GM21367 (cell line): ENCODE measurements around the gene ROM1.
"Not testable (repeated sequence)": the region's sequence is repeated elsewhere in the genome, so short reads cannot be mapped to it uniquely, and the experiment has no call there.

Experiments
- ATAC-seq: cut with Tn5 transposase; IDR thresholded peaks from one replicate; pipeline ENCODE4 v1.9.1; 2021; ENCODE audit not compliant: unreplicated experiment

ROM1 gene

DNA sequence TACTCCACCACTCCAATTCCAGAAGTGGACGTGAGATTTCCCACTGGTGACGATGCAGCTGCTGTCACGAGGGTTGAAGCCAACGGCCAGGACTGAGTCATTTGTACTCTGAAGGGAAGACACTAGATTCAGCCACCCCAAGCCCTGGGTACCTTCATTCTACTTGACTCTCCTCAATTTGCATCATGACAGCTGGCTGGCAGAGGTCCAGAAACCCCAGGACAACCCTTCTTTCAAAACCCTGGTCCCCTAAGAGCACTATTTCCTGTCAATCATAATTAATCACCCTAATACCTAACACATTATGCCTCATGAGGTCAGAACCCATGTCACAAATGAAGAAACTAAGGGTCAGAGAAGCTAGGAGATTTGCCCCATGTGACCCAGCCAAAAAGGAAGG lies 5.3 kb upstream of the ROM1 start:
- ATAC-seq: no peak

GRCh38 chr11:62608776-62609175 lies 4.3 kb upstream of the ROM1 start:
- no peak for ATAC-seq

DNA sequence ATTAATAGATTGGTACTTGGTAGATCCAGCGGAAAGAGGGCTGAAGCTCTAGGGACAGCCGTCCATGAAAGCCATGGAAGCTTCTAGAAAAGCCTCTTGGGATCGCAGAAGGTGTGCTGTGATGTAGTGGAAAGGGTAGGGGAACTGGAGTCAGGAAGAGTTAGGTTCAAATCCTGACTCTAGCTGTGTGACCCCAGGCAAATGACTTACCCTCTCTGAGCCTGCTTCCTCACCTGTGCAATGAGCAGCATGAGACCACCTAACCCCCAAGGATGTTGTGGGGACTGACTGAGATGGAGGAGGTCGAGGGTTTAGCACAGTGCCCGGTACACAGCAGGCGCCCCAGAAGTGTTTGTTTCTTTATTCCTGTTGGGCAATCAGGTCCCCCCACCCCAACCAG lies 2.7 kb upstream of the ROM1 start:
- ATAC-seq: no peak

GRCh38 chr11:62610814-62611704 lies 2.0 kb upstream of the ROM1 start:
- no peak for ATAC-seq

DNA sequence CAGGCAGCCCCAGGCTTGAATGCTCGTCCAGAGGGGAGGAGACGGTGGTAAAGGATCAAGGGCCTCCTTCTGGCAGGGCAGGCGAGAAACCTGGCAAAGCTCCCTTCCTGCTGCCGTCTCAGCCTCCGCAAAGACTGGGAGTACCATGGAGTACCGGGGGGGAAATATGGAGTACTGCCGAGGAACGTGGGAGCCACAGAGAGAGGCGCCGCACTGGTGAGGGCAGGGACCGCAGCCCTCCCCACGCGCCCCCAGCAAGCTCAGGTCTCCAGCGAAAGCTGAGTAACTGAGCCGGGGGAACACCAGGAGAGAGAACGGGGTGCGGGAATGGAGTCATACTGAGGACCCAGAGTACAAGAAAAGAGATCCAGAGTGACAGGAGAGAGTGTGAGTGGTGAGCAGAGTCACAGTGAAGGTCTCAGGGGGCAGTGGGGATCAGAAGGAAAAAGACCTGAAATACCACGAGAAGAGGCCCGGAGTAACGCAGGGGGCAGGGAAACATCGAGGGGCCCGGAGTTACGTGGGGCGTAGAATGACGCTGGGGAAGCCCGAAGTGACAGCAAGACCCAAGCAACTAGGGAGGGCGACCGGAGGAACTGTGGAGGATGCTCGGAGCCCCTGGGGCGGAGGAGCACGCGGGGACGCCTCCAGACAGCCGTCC lies 1.2 kb upstream of the ROM1 start:
- ATAC-seq: peak; percentile 13

GRCh38 chr11:62613291-62613778 lies 278 bp downstream of the ROM1 start:
- no peak for ATAC-seq

DNA sequence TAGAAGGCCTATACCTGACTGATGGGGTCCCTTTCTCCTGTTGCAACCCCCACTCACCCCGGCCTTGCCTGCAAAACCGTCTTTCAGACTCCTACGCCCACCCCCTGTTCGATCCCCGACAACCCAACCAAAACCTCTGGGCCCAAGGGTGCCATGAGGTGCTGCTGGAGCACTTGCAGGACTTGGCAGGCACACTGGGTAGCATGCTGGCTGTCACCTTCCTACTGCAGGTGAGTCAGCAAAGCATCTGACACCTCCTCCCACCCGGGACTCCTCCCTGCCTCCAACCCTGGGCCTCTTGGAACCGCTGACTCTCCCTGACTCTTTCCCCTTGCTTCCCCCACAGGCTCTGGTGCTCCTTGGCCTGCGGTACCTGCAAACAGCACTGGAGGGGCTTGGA lies 1.2 kb downstream of the ROM1 start:
- no peak for ATAC-seq

DNA sequence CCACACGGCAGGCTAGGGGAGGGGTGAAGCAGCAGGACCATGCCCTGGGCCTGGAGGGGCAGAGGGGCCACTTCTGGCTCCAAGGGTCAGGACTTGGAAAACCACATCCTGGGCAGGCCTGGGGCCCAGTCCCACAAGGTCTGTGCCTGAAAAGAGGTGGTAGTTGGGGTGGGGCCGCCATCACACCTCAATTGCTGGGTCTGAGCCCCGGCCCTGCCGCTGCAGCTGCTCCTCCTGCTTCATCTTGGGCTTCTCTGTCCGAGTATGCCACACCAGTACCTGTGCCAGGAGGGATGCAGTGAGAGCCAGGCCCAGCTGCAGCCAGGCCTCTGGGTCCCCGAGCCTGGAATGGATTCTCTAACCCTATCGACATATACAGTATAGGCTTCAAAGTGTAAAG lies 2.5 kb downstream of the ROM1 start:
- ATAC-seq: no peak

DNA sequence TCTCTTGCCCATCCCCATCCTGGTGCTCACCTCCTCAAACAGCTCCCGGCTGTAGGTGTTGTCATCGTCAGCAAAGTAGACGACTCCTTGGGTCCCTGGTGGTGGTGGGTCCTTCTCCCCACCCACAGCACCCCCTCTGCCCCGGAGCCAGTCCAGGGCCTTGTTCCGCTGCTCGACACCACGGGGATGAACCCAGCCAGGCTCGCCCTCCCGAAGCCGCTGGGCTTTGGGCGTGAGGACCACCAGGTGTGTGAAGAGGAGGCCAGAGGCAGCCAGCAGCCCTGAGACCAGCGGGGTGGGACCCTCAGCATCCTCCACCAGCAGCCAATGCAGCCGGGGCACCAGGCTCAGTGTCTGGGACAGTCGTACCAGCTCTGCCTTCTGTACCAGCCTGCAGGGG lies 3.9 kb downstream of the ROM1 start:
- ATAC-seq: not testable (repeated sequence)

DNA sequence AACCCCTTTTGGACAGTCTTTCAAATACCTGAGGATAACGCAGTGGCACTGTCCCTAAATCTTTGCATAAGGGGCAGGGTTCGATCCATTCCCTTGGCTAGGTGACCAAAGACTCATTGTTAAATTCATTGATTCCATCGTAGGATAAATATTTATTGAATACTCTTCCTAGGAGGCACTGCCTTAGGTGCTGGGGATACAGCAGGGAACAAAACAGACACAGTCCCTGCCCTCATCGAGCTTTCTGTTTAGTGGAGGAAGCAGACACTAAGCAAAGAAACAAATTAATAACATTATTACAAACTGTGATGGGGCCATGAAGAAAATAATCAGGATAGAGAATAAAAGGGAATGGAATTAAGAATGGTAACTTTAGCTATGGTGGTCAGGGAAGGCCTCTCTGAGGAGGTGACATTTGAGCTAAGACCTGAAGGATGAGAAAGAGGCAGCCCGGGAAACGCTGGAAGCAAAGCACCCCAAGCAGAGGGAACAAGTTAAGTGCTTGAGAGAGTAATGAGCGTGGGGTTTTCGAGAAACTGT lies 8.0 kb downstream of the ROM1 start:
- ATAC-seq: no peak

GRCh38 chr11:62621567-62622470 lies 8.8 kb downstream of the ROM1 start, which contains the start of gene B3GAT3:
Gene B3GAT3, minus strand, starts transcription at chr11:62621986. Its CDS starts 39 bp downstream, at chr11:62621947.
- peak; percentile 84 for ATAC-seq

DNA sequence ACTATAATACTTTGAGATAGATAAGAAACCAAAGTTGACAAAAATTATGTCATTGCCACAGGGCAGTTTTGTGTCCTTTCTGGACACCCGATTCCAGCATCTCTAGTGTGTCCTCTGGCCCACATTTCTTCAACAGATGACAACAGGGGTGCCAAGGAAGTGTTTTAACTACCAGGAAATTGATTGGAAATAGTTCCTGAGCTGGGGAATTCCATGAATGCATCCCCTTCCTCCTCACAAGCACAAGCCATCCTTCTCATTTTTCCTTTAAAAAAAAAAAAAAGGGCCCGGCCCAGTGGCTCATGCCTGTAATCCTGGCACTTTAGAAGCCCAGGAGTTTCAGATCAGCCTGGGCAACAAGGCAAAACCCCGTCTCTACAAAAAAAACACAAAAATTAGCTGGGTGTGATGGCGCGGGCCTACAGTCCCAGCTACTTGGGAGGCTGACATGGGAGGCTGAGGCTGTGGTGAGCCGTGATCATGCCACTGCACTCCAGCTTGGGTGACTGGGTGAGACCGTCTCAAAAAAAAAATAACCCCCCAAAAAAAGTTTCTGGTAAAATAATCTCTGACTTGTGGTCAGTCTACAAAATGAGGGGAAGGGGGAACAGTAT lies 9.5 kb downstream of the ROM1 start:
- no peak for ATAC-seq

DNA sequence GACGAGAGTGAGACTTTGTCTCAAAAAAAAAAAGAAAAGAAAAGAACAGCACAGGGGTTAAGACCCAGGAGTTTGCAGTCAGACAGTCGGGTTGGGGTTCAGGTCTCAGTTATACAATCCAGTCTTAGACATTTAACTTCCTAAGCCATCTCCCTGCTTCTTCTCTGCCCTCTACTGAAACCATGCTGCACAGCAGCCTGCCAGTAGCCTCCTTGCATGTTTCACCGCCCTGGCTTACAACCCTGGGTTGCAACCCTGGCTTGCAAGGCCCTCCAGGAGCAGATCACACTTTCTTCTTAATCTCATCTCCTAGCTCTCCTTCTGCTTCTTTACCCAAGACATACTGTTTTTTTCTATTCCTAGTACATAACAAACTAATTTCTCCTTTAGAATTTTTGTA lies 14.7 kb downstream of the ROM1 start:
- no peak for ATAC-seq

DNA sequence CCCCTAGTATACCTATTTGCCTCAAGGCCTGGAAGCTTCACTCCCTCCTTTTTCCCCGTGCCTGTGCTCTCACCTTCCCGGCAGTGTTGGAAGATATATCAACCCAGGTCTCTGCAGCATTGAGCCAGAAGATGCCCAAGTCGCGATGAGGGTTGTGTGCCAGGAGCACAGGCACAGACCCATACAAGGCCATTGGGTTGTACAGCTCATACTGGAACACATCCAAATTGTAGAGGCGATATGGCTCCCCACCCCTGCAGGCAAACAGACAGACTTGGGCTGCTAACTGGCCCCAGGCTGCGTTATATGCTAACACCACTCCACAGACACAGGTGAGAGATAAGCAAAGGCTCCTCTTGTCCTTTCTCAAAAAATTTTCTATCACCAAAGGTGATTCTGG lies 19.4 kb downstream of the ROM1 start:
- no peak for ATAC-seq

- no peak for ATAC-seq
These were observed 31.2 kb downstream of the ROM1 start for GRCh38 chr11:62644220-62644619.

GRCh38 chr11:62645671-62645945 lies 32.6 kb downstream of the ROM1 start:
- no peak for ATAC-seq

DNA sequence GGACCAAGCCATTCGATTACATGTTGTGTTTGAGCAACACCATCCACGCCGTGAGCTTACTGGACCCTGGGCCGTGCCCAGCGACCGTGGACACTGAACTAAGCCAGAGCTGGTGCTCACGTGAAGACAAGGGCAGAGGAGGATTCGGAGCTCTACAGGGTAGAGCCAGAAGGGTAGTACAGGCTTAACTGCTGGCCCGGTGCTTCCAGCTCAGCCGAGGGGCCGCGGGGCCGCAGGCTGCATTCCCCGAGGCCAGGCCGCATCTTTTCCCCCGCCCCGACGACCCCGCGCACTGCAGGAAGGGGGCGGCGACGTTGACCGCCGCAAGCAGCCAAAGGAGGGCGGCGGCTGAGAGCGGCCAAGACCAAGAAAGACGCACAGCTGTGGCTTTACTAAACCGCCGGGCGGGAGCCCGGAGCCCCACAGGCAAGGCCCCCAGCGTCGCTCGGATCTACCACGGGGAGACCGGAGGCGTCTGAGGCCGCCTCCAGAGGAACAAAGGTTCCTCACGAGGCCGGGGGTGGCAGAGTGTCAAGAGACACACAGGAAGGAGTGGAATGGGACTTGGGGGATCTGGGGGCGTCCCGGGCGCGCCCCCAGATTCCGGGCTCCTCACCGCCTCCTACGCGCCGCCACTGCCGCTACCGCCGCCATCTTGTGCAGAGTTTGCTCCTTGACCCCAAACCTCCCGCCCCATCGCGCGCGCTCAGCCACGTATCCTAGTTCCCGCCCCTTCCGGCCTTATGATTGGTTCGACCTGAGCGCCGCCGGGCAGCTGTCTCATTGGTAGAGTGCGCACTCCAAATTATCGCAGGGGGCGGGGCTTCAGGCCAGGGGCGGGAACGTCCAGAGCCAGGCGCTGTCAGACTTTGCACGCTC lies 33.1 kb downstream of the ROM1 start, which contains the start of gene GANAB:
Gene GANAB (minus strand): TSS at position 668 of the 879 bp plus-strand sequence. CDS start 14 bp downstream, at position 654.
- peak; percentile 78 for ATAC-seq

- no peak for ATAC-seq
These were observed 34.0 kb downstream of the ROM1 start for GRCh38 chr11:62646825-62647608.

DNA sequence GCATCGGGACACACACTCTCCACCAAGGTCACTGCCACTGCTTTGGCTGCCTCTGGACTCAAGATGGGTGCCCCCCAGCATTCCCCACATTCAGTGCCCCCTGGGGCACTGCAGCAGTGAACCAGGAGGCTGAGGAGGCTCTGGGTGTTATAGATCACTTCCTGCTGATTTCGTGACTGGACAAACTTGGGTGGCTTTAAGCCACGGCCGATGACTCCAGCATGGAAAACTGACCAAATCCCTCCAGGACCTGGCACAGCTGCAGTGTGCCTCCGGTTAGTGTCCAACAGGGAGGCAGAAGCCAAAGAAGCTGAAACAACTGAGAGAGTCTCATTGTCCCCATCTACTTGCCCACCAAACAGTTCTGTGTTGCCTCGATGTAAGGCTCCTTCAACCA lies 34.5 kb downstream of the ROM1 start:
- ATAC-seq: no peak
